IMR-90 (cell line): ENCODE data around the gene REXO1. TPM values are rescaled to one million over a fixed set of nuclear protein-coding genes. Genes with fewer than 3 reads are reported as not detected.
"Not testable (repeated sequence)": the region's sequence is repeated elsewhere in the genome, so short reads cannot be mapped to it uniquely, and the experiment has no call there.

Source experiments
- ATAC-seq: fragments of 200-7000 bp; cut with Tn5 transposase; 2 replicates; pipeline ENCODE4 v1.9.1; 2020; ENCODE audit warnings: low read depth, mild to moderate bottlenecking, moderate library complexity
- BruUV-seq: library from RNA; stranded (reverse); fragments of 400-500 nt; replicated peaks from 2 replicates; lab custom pipeline; 2021; lab: Mats Ljungman, UMichigan
- CTCF ChIA-PET: fragments of 300-600 bp; formaldehyde crosslinking; extraction: SDS; loops from one replicate; lab custom pipeline; 2021; ENCODE audit warnings: antibody characterized with exemption; lab: Yijun Ruan, JAX
- POLR2A ChIA-PET: fragments of 300-600 bp; sonication (Branson Sonifier 250); formaldehyde crosslinking; loops from one replicate; lab custom pipeline; 2022; ENCODE audit warnings: antibody characterized with exemption; ENCODE audit not compliant: unreplicated experiment; lab: Charles Lee
- DNase-seq: peaks from one replicate; pipeline ENCODE4 v3.0.0; 2013
- H2AFZ ChIP-seq: replicated peaks from 2 replicates; pipeline ENCODE3; 2013; ENCODE audit warnings: low read length, mild to moderate bottlenecking; ENCODE audit not compliant: poor library complexity
- H2AK5ac ChIP-seq: 2 replicates; pipeline ENCODE4 v1.6.1; 2013; ENCODE audit warnings: low read depth, low read length, inconsistent platforms
- H2AK9ac ChIP-seq: replicated peaks from 2 replicates; pipeline ENCODE3; 2013; ENCODE audit warnings: mild to moderate bottlenecking, low read depth, low read length, moderate library complexity; ENCODE audit not compliant: poor library complexity
- H2BK120ac ChIP-seq: 2 replicates; pipeline ENCODE4 v1.6.1; 2013; ENCODE audit warnings: low read depth, low read length, inconsistent platforms
- H2BK15ac ChIP-seq: 3 replicates; pipeline ENCODE4 v1.6.1; 2013; ENCODE audit warnings: low read depth, low read length, inconsistent platforms
- H2BK20ac ChIP-seq: 2 replicates; pipeline ENCODE4 v1.6.1; 2013; ENCODE audit warnings: low read depth, mild to moderate bottlenecking, inconsistent platforms, low read length, moderate library complexity
- H2BK5ac ChIP-seq: 2 replicates; pipeline ENCODE4 v1.6.1; 2013; ENCODE audit warnings: mild to moderate bottlenecking, low read depth, low read length, inconsistent platforms; ENCODE audit not compliant: poor library complexity, severe bottlenecking
- H3K14ac ChIP-seq: replicated peaks from 2 replicates; pipeline ENCODE4 v1.6.1; 2013; ENCODE audit warnings: low read depth, low read length, inconsistent platforms
- H3K18ac ChIP-seq: 2 replicates; pipeline ENCODE4 v1.6.1; 2013; ENCODE audit warnings: low read depth, low read length, control low read depth
- H3K23ac ChIP-seq: 2 replicates; pipeline ENCODE4 v1.6.1; 2013; ENCODE audit warnings: low read depth, low read length, inconsistent platforms
- H3K27ac ChIP-seq: 2 replicates; pipeline ENCODE4 v1.5.1; 2013; ENCODE audit warnings: mild to moderate bottlenecking, control low read depth, low read length; ENCODE audit not compliant: insufficient read depth
- H3K27me3 ChIP-seq: 2 replicates; pipeline ENCODE4 v1.6.1; 2013; ENCODE audit warnings: low read length; ENCODE audit not compliant: control insufficient read depth, insufficient read depth
- H3K36me3 ChIP-seq: 2 replicates; pipeline ENCODE4 v1.6.1; 2013; ENCODE audit warnings: low read length, mixed read lengths; ENCODE audit not compliant: control insufficient read depth, insufficient read depth
- H3K4ac ChIP-seq: 2 replicates; pipeline ENCODE4 v1.6.1; 2013; ENCODE audit warnings: low read depth, low read length, inconsistent platforms
- H3K4me1 ChIP-seq: 2 replicates; pipeline ENCODE4 v1.6.1; 2013; ENCODE audit warnings: low read length, mixed read lengths; ENCODE audit not compliant: control insufficient read depth, insufficient read depth
- H3K4me2 ChIP-seq: 2 replicates; pipeline ENCODE4 v1.6.1; 2013; ENCODE audit warnings: low read depth, mild to moderate bottlenecking, control low read depth, low read length, moderate library complexity
- H3K4me3 ChIP-seq: 2 replicates; pipeline ENCODE4 v1.5.1; 2013; ENCODE audit warnings: low read depth, mild to moderate bottlenecking, control low read depth, low read length, moderate library complexity; ENCODE audit not compliant: insufficient read depth
- H3K56ac ChIP-seq: 2 replicates; pipeline ENCODE4 v1.6.1; 2013; ENCODE audit warnings: low read length, inconsistent platforms; ENCODE audit not compliant: insufficient read depth; ENCODE audit errors: extremely low read depth
- H3K79me1 ChIP-seq, 2 experiments: 2 replicates each; pipeline ENCODE4 v1.6.1; 2013; ENCODE audit warnings: low read length in 2 of 2, inconsistent platforms in 1 of 2, low read depth in 1 of 2
- H3K9ac ChIP-seq: 2 replicates; pipeline ENCODE4 v1.6.1; 2013; ENCODE audit warnings: low read depth, low read length, control low read depth
- H3K9me1 ChIP-seq: 2 replicates; pipeline ENCODE4 v1.6.1; 2013; ENCODE audit warnings: low read length, inconsistent platforms; ENCODE audit not compliant: insufficient read depth
- H3K9me3 ChIP-seq: 2 replicates; pipeline ENCODE4 v1.6.1; 2013; ENCODE audit warnings: low read length; ENCODE audit not compliant: control insufficient read depth, insufficient read depth
- H4K20me1 ChIP-seq: 2 replicates; pipeline ENCODE4 v1.6.1; 2013; ENCODE audit warnings: low read length, inconsistent platforms; ENCODE audit not compliant: insufficient read depth
- H4K5ac ChIP-seq: 2 replicates; pipeline ENCODE4 v1.6.1; 2013; ENCODE audit warnings: mild to moderate bottlenecking, low read depth, low read length, control low read depth
- H4K8ac ChIP-seq, 2 experiments: 2 replicates each; pipeline ENCODE4 v1.6.1; 2013; ENCODE audit warnings: low read depth in 2 of 2, low read length in 2 of 2, control low read depth in 1 of 2, inconsistent platforms in 1 of 2
- H4K91ac ChIP-seq: 2 replicates; pipeline ENCODE4 v1.6.1; 2013; ENCODE audit warnings: low read depth, low read length, inconsistent platforms; ENCODE audit not compliant: insufficient read depth
- CHD1 ChIP-seq: IDR thresholded peaks from 2 replicates; pipeline ENCODE4 v1.6.1; 2012; ENCODE audit warnings: low read depth, low read length, improper control_type of control experiment
- NFE2L2 ChIP-seq: fragments of 150-350 bp; IDR thresholded peaks from 2 replicates; pipeline ENCODE4 v1.6.1; 2016; ENCODE audit warnings: low read depth, mild to moderate bottlenecking, low read length
- WGBS, 2 experiments: methylation state at CpG; one replicate each; pipeline versions ENCODE4 v1.1.5 to v1.1.7; 2013; ENCODE audit warnings: missing lambda C conversion rate in 2 of 2; ENCODE audit not compliant: insufficient read length in 1 of 2; ENCODE audit errors: extremely low coverage in 2 of 2; 5-methylcytosine and 5-hydroxymethylcytosine counted together
- dilution Hi-C: fragments of 300-500 bp; cut with HindIII; formaldehyde crosslinking; loops from one replicate; pipeline ENCODE4 v1.14.3; 2018; ENCODE audit warnings: low sequenced_read_pairs; ENCODE audit not compliant: unreplicated experiment
- in situ Hi-C: fragments of 300-500 bp; cut with MboI; formaldehyde crosslinking; loops from 3 replicates; pipeline ENCODE4 v1.14.3; 2019; ENCODE audit warnings: low sequenced_read_pairs, inconsistent platforms, mixed read lengths
- intact Hi-C: fragments of 100-400 bp; cut with micrococcal nuclease; formaldehyde crosslinking; loops from 2 replicates; pipeline ENCODE4 v1.10.0; 2022
- polyA plus RNA-seq, 3 experiments: library from polyadenylated mRNA; depleted of rRNA; stranded (reverse); fragments of >200 nt; gene quantifications; 2 replicates each; pipeline ENCODE4 v1.2.3, GENCODE V29; 2012; ENCODE audit warnings: low replicate concordance in 1 of 3
- total RNA-seq: library from RNA; depleted of rRNA; stranded (reverse); fragments of >200 nt; gene quantifications from 2 replicates; pipeline ENCODE4 v1.2.3, GENCODE V29; 2012
- TF ChIP-seq, protein P1 (sequence below): conservative IDR thresholded peaks from 2 replicates; pipeline ENCODE4 v1.5.1; 2012; ENCODE audit warnings: mild to moderate bottlenecking, low read depth, low read length, improper control_type of control experiment

Gene REXO1
- total and polyA plus RNA-seq, 2 of the 4 experiments (the other 2 are of a cell fraction), result 1.4 to 63.7 TPM

DNA sequence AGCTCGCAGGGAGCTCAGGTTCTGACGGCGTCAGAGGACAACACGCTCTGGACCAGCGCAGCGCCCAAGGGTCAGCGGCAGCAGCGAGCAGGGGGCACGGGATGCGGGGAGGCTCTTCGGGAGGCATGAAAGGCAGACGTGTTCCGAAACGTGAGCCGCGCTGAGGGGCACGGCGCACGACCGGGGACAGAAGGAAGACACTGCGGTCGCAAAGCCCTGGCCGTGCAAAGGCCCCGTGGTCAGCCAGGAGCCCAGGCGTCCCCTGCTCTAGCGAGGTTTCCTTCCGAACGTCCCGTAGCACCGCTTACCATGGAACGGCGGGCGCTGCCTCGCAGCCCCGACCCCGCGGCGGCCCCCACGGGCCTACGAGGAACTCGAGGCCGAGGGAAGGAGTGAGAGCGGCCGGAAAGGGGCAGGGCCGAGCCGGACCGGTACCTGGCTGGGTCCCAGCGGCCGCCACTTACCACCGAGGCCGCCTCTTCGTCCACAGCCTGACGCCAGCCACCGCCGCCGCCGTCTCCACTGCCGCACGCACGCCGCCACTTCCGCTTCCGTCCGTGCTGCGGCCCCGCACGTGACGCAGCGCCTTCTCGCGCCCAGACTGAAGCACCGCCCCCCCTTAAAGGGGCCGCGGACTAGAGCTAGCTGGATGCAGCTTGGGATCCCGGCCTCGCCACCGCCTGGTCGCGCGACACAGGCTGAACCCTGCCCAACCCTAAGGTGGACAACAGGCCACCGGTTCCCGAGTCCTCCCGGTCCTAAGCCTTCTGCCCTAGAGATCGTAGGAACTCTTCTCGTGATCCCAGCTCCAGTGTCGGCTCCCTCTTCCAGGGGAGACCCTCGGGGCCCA, 27.6 kb upstream of the REXO1 start (continued):
- TF ChIP-seq, protein P1, sequence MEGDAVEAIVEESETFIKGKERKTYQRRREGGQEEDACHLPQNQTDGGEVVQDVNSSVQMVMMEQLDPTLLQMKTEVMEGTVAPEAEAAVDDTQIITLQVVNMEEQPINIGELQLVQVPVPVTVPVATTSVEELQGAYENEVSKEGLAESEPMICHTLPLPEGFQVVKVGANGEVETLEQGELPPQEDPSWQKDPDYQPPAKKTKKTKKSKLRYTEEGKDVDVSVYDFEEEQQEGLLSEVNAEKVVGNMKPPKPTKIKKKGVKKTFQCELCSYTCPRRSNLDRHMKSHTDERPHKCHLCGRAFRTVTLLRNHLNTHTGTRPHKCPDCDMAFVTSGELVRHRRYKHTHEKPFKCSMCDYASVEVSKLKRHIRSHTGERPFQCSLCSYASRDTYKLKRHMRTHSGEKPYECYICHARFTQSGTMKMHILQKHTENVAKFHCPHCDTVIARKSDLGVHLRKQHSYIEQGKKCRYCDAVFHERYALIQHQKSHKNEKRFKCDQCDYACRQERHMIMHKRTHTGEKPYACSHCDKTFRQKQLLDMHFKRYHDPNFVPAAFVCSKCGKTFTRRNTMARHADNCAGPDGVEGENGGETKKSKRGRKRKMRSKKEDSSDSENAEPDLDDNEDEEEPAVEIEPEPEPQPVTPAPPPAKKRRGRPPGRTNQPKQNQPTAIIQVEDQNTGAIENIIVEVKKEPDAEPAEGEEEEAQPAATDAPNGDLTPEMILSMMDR, result no peak
- TF ChIP-seq NFE2L2, result no peak
- TF ChIP-seq CHD1, result no peak; the same call in 1 of the 2 replicates

DNA sequence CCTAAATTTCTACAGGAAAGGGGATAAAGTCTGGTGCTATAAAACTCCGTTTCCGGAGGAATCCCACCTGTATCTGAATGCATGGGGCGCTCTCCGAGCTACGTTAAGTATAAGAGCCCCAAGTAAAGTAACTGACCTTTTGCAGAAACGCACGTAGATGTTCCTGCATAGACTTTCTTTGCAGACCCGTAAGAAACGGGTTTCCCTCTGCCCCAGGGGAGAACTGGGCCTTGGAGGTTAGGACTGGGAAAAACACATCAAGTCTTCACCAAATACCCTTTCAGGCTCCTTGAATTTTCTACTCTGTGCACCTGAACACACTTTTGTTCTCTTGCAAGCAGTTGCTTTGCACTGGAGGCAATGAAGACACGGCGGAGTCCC, 27.0 kb upstream of the REXO1 start:
- DNase-seq, H3K18ac ChIP-seq, POLR2A ChIA-PET, H2BK15ac ChIP-seq, dilution Hi-C loops, intact Hi-C loops, H3K56ac ChIP-seq, H2AFZ ChIP-seq, ATAC-seq, in situ Hi-C loops, H2BK20ac ChIP-seq, H3K27me3 ChIP-seq, H4K5ac ChIP-seq, H3K9me3 ChIP-seq, H2BK120ac ChIP-seq, H3K9me1 ChIP-seq, BruUV-seq, H4K91ac ChIP-seq: not testable (repeated sequence)
- peak overlapping the region; percentile 82 for H3K4me2 ChIP-seq
- peak overlapping the region; percentile 83 for H3K9ac ChIP-seq
- H3K4ac ChIP-seq, result peak overlapping the region; percentile 80; the same call in 1 of the 2 replicates
- H3K4me3 ChIP-seq, result peak overlapping the region; percentile 90
- H3K4me1 ChIP-seq, result peaks cover 12% of the 10 kb centered on the region
- CTCF ChIA-PET, result interaction anchor here (0.7 to 1.1 kb wide), 2 partner anchors 11 to 138 kb away, joined by 3 to 4 read pairs; no protein-coding TSS in a partner anchor
- H2AK5ac ChIP-seq, result peak overlapping the region; percentile 94; the same call in 1 of the 2 replicates
- peaks cover 9 to 51% of the 10 kb centered on the region in 2 experiments; a peak in 3 of 4 replicates for H3K79me1 ChIP-seq
- H2BK5ac ChIP-seq, result peak overlapping the region; percentile 74
- H4K20me1 ChIP-seq, result peaks cover 43% of the 10 kb centered on the region
- peak overlapping the region; percentile 85 for H3K27ac ChIP-seq
- peak overlapping the region; percentile 22 to 71; a peak in 2 of 4 replicates for H4K8ac ChIP-seq
- H3K14ac ChIP-seq, result peak overlapping the region; percentile 91; the same call in 1 of the 2 replicates
- peak overlapping the region; percentile 48 for H2AK9ac ChIP-seq
- H3K36me3 ChIP-seq, result peaks cover 19% of the 10 kb centered on the region
- H3K23ac ChIP-seq, result peak overlapping the region; percentile 97
- WGBS, 2 experiments, result 0% methylated on average over 2 of the region's 11 CpGs; no CpG with 5 or more reads in 1 of the 2 experiments
